ENCODE data around the gene RNASE4. TPM values are rescaled to one million over a fixed set of nuclear protein-coding genes. Genes with fewer than 3 reads are reported as not detected.

RNASE4 gene
- total RNA-seq, 1 experiment from 2014 or later = not detected

GRCh38 chr14:20645481-20645880 lies 38.9 kb upstream of the RNASE4 start:
- H2AK5ac ChIP-seq (ENCODE audit: insufficient read length, low read length) = no peak overlapping the region
- WGBS (ENCODE audit: extremely low coverage, insufficient read length, low lambda C conversion rate) = no CpG with 5 or more reads among the region's 1 CpG
- no peaks in the 10 kb centered on the region for H3K36me3 Mint-ChIP-seq (ENCODE audit: insufficient read depth in 1 of 3, low read depth in 3 of 3)

More at GRCh38 chr14:20645481-20645880, 38.9 kb upstream of the RNASE4 start:
- Histone ChIP-seq H2BK15ac (ENCODE audit: low read depth, low read length) (no peak overlapping the region), H3K27ac (ENCODE audit: insufficient read length, low read depth, low read length) (no peak overlapping the region), H2AFZ (ENCODE audit: low read length) (no peak overlapping the region), H3K18ac (ENCODE audit: insufficient read length, low read depth, low read length) (no peak overlapping the region), H2BK5ac (ENCODE audit: insufficient read length, low read length) (no peak overlapping the region), H3K27me3 (ENCODE audit: insufficient read depth, low read length) (no peaks in the 10 kb centered on the region), H3K9ac (ENCODE audit: extremely low read depth, insufficient read length, low read length) (no peak overlapping the region), H4K8ac (replicated peaks; ENCODE audit: insufficient read length, low read depth, low read length) (no peak overlapping the region), H3K4ac (ENCODE audit: low read depth, low read length) (no peak overlapping the region), H4K20me1 (ENCODE audit: control insufficient read depth, insufficient read depth, insufficient read length) (no peaks in the 10 kb centered on the region), H4K91ac (ENCODE audit: insufficient read length, low read depth, low read length) (no peak overlapping the region), H3K14ac (ENCODE audit: insufficient read depth, low read length) (no peak overlapping the region), H3K56ac (ENCODE audit: insufficient read length, low read depth, low read length) (no peak overlapping the region), H2BK12ac (ENCODE audit: insufficient read length, low read depth, low read length) (no peak overlapping the region), H3K23ac (ENCODE audit: insufficient read length, low read depth, low read length) (no peak overlapping the region), H4K5ac (ENCODE audit: insufficient read length, low read depth, low read length) (no peak overlapping the region), H3K4me1 (ENCODE audit: insufficient read depth, low read length) (no peaks in the 10 kb centered on the region; the same call in 1 of the 2 replicates), H3K23me2 (ENCODE audit: insufficient read length, low read depth, low read length, poor library complexity, severe bottlenecking) (no peaks in the 10 kb centered on the region), H3K4me2 (ENCODE audit: insufficient read depth, insufficient read length, low read length) (no peak overlapping the region), H3K79me1 (ENCODE audit: insufficient read depth, low read depth, low read length, poor library complexity, severe bottlenecking) (no peaks in the 10 kb centered on the region), H2BK20ac (ENCODE audit: low read depth, low read length, poor library complexity, severe bottlenecking) (no peak overlapping the region), H3K9me3 (ENCODE audit: control insufficient read depth, low read depth, low read length) (no peaks in the 10 kb centered on the region), H3K79me2 (ENCODE audit: insufficient read depth, low read length) (no peaks in the 10 kb centered on the region), H3T11ph (ENCODE audit: low read length) (no peak overlapping the region), H2BK120ac (ENCODE audit: low read depth, low read length, poor library complexity, severe bottlenecking) (no peak overlapping the region)
- no peak for TF ChIP-seq CTCF (conservative IDR thresholded peaks at IDR 0.05)
- Mint-ChIP-seq H3K27ac (no peak overlapping the region), H3K27me3 (ENCODE audit: low read depth) (peaks cover 35% of the 10 kb centered on the region), H3K4me1 (peaks cover 7 to 11% of the 10 kb centered on the region in 2 experiments), H3K9me3 (no peaks in the 10 kb centered on the region), H3K4me3 (no peak overlapping the region)
- DNase-seq = no peak
